Islet precursor cell (in vitro differentiated cells): ENCODE results near the gene BBS1.

Experiments used
- DNase-seq: peaks from one replicate; pipeline ENCODE4 v3.0.0-alpha.2; 2018

BBS1 gene

GRCh38 chr11:66582565-66583147 is 72.2 kb downstream of the BBS1 start:
- DNase-seq, result peak; percentile 82
